Tracheal epithelial cell (primary cell): ENCODE measurements around the gene ZNF311. TPM values are rescaled to one million over a fixed set of nuclear protein-coding genes. Genes with fewer than 3 reads are reported as not detected.

Source experiments
- total RNA-seq: library from RNA; depleted of rRNA; stranded (reverse); fragments of >200 nt; gene quantifications from 2 replicates; pipeline ENCODE4 v1.2.1, GENCODE V29; 2014

The ZNF311 gene
- 0.96 and 2.1 TPM in 2 replicates for total RNA-seq

DNA sequence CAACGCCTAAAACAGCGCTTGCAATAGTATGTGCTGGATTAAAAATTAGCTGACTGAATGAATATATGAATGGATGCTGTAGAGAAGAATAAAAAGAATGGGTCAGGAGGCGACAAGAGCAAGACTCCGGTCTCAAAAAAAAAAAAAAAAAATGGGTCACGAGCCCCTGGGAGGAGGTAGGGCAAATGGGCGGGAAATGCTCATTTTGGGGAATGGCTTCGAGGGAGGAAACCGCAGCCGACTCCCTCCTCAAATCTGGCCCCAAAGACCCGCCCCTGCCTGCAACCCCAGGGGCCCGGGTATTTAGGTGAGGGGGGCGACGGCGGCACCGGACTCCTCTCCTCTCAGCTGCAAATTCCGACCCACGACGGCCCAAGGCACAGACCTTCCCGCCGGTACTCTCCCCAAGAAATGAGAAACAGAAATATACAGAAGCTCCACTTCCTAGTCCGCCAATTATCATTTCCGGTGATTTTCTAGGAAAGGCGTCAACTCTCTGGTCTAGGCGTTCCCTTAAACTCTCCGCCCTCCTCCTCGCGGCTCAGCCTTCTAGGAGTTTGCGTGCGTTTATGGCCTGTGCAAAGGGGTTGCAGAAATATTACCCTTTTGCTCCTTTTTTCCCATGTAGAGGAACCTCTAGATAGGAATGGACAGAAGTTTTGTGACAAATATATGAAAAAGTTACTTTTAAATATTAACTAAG lies at the start of gene ZNF311:
Gene ZNF311 (minus strand): TSS at position 133 of the 703 bp plus-strand sequence. CDS start 1,361 bp downstream, outside the sequence.

DNA sequence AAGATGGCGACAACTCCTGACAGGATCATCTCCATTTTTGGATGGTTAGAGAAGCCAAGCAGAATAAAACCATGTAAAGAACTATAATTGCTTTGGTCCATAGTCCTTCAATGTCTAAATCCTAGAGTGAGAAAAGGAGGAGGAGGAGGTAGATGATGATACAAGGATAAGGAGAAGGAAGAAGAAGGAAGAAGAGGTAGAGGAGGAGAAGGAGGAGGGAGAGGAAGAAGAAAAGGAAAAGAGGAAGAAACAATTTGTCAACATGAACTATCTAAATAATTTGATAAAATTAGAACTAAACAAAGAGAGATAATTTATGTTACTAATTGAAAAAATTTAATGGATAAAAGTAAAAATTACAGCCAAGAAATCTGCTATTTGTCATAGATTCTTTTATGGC lies 40.0 kb upstream of the ZNF311 start, which contains the start of gene OR2W1:
Gene OR2W1 (minus strand): TSS at position 101 of the 400 bp plus-strand sequence. CDS start 0 bp downstream, at position 101.

Other genes starting within 250 kb of the ZNF311 start
- 37.1 and 45.3 TPM in 2 replicates for gene TRIM27, start 81.3 kb downstream of the ZNF311 start, total RNA-seq
- gene OR2W1, start 39.9 kb upstream of the ZNF311 start, total RNA-seq: not detected in 2 replicates
- gene OR2B3, start 82.0 kb upstream of the ZNF311 start, total RNA-seq: not detected in 2 replicates
- gene OR2J1, start 94.2 kb upstream of the ZNF311 start, total RNA-seq: not detected in 2 replicates
- gene OR2J3, start 102.7 kb upstream of the ZNF311 start, total RNA-seq: not detected in 2 replicates
- not detected in 2 replicates for gene OR2J2, start 165.6 kb upstream of the ZNF311 start, total RNA-seq